Effector memory CD8-positive, alpha-beta T cell (primary cell): ENCODE measurements around the gene GPR176.
A peak's percentile ranks its signal among the peaks of the same experiment; 100 is the strongest.

ENCODE experiments used
- ATAC-seq: fragments of 150-1000 bp; cut with Tn5 transposase; replicated peaks from 2 replicates; pipeline ENCODE4 v1.10.0; 2021; ENCODE audit warnings: mild to moderate bottlenecking, moderate library complexity
- DNase-seq, 3 experiments: peaks; one replicate each; pipeline ENCODE4 v3.0.0; 2021
- H3K27ac Mint-ChIP-seq, 2 donors: one replicate each; pipeline ENCODE4 v1.8.0; 2022; ENCODE audit warnings: mild to moderate bottlenecking in 2 of 2, mixed read lengths in 2 of 2, moderate library complexity in 2 of 2
- H3K27me3 Mint-ChIP-seq, 2 donors: one replicate each; pipeline ENCODE4 v1.8.0; 2022; ENCODE audit warnings: mixed read lengths in 2 of 2
- H3K36me3 Mint-ChIP-seq: one replicate; pipeline ENCODE4 v1.8.0; 2022; ENCODE audit warnings: mild to moderate bottlenecking, moderate library complexity, mixed read lengths; ENCODE audit not compliant: insufficient read depth
- H3K4me1 Mint-ChIP-seq, 2 donors: one replicate each; pipeline ENCODE4 v1.8.0; 2022; ENCODE audit warnings: low read depth in 2 of 2, mixed read lengths in 2 of 2
- H3K4me3 Mint-ChIP-seq, 2 donors: one replicate each; pipeline ENCODE4 v1.8.0; 2022; ENCODE audit warnings: mild to moderate bottlenecking in 2 of 2, mixed read lengths in 2 of 2, moderate library complexity in 2 of 2
- H3K9me3 Mint-ChIP-seq, 2 donors: one replicate each; pipeline ENCODE4 v1.8.0; 2022; ENCODE audit warnings: mixed read lengths in 2 of 2

The GPR176 gene

DNA sequence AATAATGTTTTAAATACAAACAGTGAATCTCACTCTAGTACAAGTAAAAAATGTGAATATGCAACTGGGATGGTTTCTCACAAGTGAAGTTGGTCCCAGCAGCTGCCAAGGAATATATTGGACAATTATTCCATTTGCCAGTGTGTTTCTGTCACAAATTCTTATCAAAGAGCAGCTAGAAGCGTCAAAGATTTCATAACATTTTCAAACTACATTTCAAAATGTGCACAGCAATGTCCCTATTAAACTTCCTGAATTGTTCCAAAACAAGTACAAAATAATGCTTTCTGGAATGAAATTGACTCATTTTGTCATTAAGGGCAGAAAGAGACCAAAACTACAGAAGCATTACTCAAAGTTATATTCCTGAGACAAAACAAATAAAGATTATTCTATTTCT lies 38.3 kb downstream of the GPR176 start:
- peaks cover 15 to 24% of the 10 kb centered on the region in 2 donors for H3K27me3 Mint-ChIP-seq
- DNase-seq: no peak
- H3K9me3 Mint-ChIP-seq: no peaks in the 10 kb centered on the region
- no peak overlapping the region for H3K27ac Mint-ChIP-seq
- no peaks in the 10 kb centered on the region for H3K4me1 Mint-ChIP-seq
- H3K36me3 Mint-ChIP-seq: peaks cover 3% of the 10 kb centered on the region
- no peak for ATAC-seq
- H3K4me3 Mint-ChIP-seq: no peak overlapping the region

DNA sequence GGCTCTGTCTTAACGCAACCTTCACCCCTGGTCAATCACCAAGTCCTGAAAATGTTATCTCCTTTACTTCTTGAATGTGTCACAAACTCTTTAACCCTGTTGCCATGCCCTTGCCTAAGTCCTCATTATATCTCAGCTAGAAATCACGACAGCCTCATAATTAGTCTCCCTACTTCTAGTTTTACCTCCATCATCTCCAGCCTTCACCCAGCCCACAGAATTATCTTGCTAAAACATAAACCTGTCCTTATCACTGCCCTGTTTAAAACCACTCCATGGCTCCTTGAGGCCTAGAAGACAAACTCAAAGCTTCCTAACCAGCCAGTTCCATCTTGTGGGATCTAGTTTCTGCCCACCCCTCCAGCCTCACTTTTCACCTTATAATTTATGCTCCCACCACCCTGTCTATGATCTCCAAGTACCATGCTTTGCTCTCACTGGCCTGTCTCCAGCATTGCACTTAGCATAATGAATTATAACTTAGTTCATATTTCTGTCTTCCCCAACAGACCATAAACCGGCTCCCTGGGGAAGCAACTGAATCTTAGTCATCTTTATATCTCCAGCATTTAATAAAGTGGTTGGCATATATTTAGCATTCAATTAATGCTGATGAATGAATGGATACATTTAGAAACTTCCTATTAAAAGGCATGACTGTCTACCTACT lies 39.2 kb downstream of the GPR176 start:
- H3K4me3 Mint-ChIP-seq: no peak overlapping the region
- peaks cover 15 to 22% of the 10 kb centered on the region in 2 donors for H3K27me3 Mint-ChIP-seq
- no peak overlapping the region for H3K27ac Mint-ChIP-seq
- no peaks in the 10 kb centered on the region for H3K9me3 Mint-ChIP-seq
- no peak for DNase-seq
- peaks cover 1% of the 10 kb centered on the region for H3K36me3 Mint-ChIP-seq
- no peaks in the 10 kb centered on the region for H3K4me1 Mint-ChIP-seq
- ATAC-seq: no peak

DNA sequence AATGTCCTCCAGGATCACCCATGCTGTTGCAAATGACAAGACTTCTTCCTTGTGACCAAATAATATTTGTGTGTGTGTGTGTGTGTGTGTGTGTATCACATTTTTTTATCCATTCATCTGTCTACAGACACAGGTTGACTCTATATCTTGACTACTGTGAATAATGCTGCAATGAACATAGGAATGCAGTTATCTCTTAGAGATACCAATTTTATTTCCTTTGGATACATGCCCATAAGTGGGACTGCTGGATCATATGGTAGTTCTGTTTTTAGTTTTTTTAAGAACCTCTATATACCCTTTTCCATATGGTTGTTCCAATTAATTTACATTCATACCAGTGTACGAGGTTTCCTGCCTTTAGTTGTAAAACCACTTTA lies 41.7 kb downstream of the GPR176 start:
- DNase-seq (no peak), ATAC-seq (no peak)
- no peaks in the 10 kb centered on the region for H3K36me3 Mint-ChIP-seq
- H3K4me1 Mint-ChIP-seq: no peaks in the 10 kb centered on the region
- no peak overlapping the region for H3K27ac Mint-ChIP-seq
- no peaks in the 10 kb centered on the region for H3K9me3 Mint-ChIP-seq
- H3K4me3 Mint-ChIP-seq: no peak overlapping the region
- H3K27me3 Mint-ChIP-seq: no peaks in the 10 kb centered on the region

GRCh38 chr15:39874890-39875549 lies 45.0 kb downstream of the GPR176 start:
- Mint-ChIP-seq H3K27ac (no peak overlapping the region), H3K4me1 (no peaks in the 10 kb centered on the region), H3K4me3 (no peak overlapping the region), H3K9me3 (no peaks in the 10 kb centered on the region), H3K36me3 (no peaks in the 10 kb centered on the region), H3K27me3 (no peaks in the 10 kb centered on the region)
- DNase-seq: peak; percentile 2 to 15 (median 6)
- ATAC-seq: peak; percentile 41

- H3K4me1 Mint-ChIP-seq: no peaks in the 10 kb centered on the region
- ATAC-seq (no peak), DNase-seq (no peak)
- no peaks in the 10 kb centered on the region for H3K9me3 Mint-ChIP-seq
- no peak overlapping the region for H3K27ac Mint-ChIP-seq
- no peak overlapping the region for H3K4me3 Mint-ChIP-seq
- no peaks in the 10 kb centered on the region for H3K27me3 Mint-ChIP-seq
- no peaks in the 10 kb centered on the region for H3K36me3 Mint-ChIP-seq
Measured at GRCh38 chr15:39873978-39874377, 46.1 kb downstream of the GPR176 start.

- H3K27ac Mint-ChIP-seq: no peak overlapping the region
- no peak overlapping the region for H3K4me3 Mint-ChIP-seq
Measured at GRCh38 chr15:39870537-39870936, 49.5 kb downstream of the GPR176 start.

DNA sequence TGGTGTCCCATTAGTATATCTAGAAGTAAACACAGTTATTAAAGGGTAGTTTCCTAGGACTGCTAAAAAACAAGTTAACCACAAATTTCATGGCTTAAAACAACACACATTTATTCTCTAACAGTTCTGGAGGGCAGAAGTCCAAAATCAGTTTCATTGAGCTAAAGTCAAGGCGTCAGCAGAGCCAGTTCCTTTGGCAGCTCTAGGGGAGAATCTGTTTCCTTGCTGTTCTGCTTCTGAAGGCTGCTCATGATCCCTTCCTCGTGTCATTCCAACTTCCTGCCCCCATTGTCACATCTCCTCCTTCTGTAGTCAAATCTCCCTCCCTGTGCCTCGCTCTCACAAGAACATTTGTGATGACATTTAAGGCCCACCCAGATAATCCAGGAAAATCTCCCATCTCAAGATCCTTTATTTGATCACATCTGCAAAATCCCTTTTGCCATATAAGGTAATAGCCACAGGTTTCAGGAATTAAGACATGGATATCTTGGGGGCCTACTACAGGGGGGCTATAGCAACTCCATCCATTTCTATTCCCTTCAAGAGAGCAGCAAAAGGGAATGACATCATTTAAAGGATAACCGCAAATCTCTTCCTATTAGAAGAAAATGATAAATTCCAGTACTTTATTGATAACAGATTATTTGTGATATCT lies 50.1 kb downstream of the GPR176 start:
- Mint-ChIP-seq H3K27ac (no peak overlapping the region), H3K4me3 (no peak overlapping the region), H3K4me1 (no peaks in the 10 kb centered on the region), H3K36me3 (no peaks in the 10 kb centered on the region), H3K9me3 (no peaks in the 10 kb centered on the region), H3K27me3 (peaks cover 21% of the 10 kb centered on the region in 2 donors)
- DNase-seq (no peak), ATAC-seq (no peak)

More at GRCh38 chr15:39870537-39870936, 49.5 kb downstream of the GPR176 start:
- Mint-ChIP-seq H3K9me3 (no peaks in the 10 kb centered on the region), H3K4me1 (no peaks in the 10 kb centered on the region), H3K36me3 (no peaks in the 10 kb centered on the region), H3K27me3 (peaks cover 17 to 18% of the 10 kb centered on the region in 2 donors)
- no peak for DNase-seq
- ATAC-seq: no peak

DNA sequence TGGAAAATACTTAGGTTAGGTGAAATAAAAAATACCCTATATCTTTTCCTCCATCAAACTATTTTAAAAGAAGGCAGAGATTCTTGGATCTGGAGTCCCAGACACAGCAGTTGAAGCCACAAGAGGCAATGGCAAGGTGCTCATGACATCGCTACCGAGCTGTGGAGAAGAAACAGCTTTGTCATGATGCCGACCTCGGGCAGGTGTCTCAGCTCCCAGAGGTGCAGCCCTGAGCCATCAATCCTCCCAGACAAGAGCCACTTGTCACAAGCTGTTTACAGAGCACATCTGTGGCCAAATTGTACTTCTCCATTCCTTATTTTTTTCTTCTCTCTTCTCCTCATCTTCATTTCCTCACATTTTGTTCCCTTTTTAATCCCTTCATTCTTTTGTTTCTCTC lies 50.8 kb downstream of the GPR176 start:
- H3K9me3 Mint-ChIP-seq: no peaks in the 10 kb centered on the region
- no peak overlapping the region for H3K27ac Mint-ChIP-seq
- ATAC-seq: no peak
- peaks cover 27 to 28% of the 10 kb centered on the region in 2 donors for H3K27me3 Mint-ChIP-seq
- H3K36me3 Mint-ChIP-seq: no peaks in the 10 kb centered on the region
- H3K4me3 Mint-ChIP-seq: no peak overlapping the region
- no peak for DNase-seq
- no peaks in the 10 kb centered on the region for H3K4me1 Mint-ChIP-seq

DNA sequence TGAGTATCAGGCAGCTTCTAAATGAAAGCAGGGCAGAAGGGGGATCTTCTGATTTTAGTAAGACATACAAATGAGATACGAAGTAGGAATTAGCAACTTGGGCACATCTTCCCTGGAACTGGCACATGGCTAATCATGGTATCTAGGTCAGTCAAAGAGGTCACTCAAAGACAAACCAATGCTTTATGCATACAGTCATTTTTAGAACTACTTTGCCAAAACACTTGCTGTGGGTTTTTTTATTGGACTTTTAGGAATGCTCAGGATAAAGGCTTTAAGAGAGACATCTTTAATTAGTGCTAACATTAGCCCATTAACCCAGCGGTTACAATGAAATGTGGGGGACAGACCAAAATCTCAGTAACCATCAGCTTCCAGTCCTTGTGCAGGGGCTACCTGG lies 51.7 kb downstream of the GPR176 start:
- no peak overlapping the region for H3K27ac Mint-ChIP-seq
- no peak overlapping the region for H3K4me3 Mint-ChIP-seq
- no peaks in the 10 kb centered on the region for H3K4me1 Mint-ChIP-seq
- ATAC-seq (no peak), DNase-seq (no peak)
- no peaks in the 10 kb centered on the region for H3K9me3 Mint-ChIP-seq
- no peaks in the 10 kb centered on the region for H3K36me3 Mint-ChIP-seq
- peaks cover 32 to 34% of the 10 kb centered on the region in 2 donors for H3K27me3 Mint-ChIP-seq

- DNase-seq (no peak), ATAC-seq (no peak)
- Mint-ChIP-seq H3K36me3 (no peaks in the 10 kb centered on the region), H3K4me3 (no peak overlapping the region), H3K4me1 (no peaks in the 10 kb centered on the region), H3K27me3 (peaks cover 41 to 50% of the 10 kb centered on the region in 2 donors), H3K9me3 (no peaks in the 10 kb centered on the region), H3K27ac (no peak overlapping the region)
Measured at GRCh38 chr15:39864116-39864515, 56.0 kb downstream of the GPR176 start.

DNA sequence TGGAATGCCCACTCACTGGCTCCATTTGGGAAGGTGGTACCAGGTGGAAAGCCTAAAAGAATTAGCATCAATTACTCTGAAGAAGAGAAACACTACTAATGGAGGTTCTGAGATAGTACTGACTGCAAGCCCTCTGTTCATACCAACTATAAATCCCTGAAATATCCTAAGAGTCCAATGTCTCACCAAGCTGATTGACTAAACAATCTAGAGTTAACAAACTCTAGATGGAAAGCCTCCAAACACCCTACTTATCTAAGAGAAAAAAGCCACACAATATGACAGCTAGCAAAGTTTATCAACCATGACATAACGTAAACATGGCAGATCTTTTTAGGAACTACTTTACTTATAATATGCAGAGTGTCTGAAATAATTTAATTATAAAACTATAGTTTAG lies 59.2 kb downstream of the GPR176 start:
- H3K4me3 Mint-ChIP-seq: no peak overlapping the region
- H3K4me1 Mint-ChIP-seq: no peaks in the 10 kb centered on the region
- H3K27ac Mint-ChIP-seq: no peak overlapping the region
- DNase-seq: no peak
- peaks cover 34 to 40% of the 10 kb centered on the region in 2 donors for H3K27me3 Mint-ChIP-seq
- no peaks in the 10 kb centered on the region for H3K9me3 Mint-ChIP-seq
- no peaks in the 10 kb centered on the region for H3K36me3 Mint-ChIP-seq
- no peak for ATAC-seq

GRCh38 chr15:39860200-39860599 lies 59.9 kb downstream of the GPR176 start:
- DNase-seq (no peak), ATAC-seq (no peak)
- Mint-ChIP-seq H3K9me3 (no peaks in the 10 kb centered on the region), H3K36me3 (no peaks in the 10 kb centered on the region), H3K4me1 (no peaks in the 10 kb centered on the region), H3K4me3 (no peak overlapping the region), H3K27me3 (peaks cover 38% of the 10 kb centered on the region in 2 donors), H3K27ac (no peak overlapping the region)

GRCh38 chr15:39859636-39860035 lies 60.4 kb downstream of the GPR176 start:
- no peak for ATAC-seq
- Mint-ChIP-seq H3K27ac (no peak overlapping the region), H3K4me1 (no peaks in the 10 kb centered on the region), H3K9me3 (no peaks in the 10 kb centered on the region), H3K4me3 (no peak overlapping the region), H3K36me3 (no peaks in the 10 kb centered on the region), H3K27me3 (peaks cover 38 to 40% of the 10 kb centered on the region in 2 donors)
- no peak for DNase-seq

DNA sequence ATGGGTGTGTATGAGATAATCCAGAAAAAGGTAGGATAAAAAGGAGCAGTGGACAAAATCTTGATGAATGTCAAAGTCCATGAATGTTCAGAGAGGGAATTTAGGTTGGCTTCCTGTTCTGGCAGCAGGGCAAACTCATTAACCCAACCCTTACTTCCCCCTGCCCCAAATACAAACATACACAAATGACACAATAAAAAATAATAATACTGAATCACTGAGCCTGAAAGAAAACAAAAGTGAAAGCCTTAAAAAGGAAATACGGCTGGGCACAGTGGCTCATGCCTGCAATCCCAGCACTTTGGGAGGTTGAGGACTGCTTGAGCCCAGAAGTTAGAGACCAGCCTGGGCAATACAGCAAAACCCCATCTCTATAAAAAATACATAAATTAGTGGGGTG lies 62.9 kb downstream of the GPR176 start:
- Mint-ChIP-seq H3K27ac (no peak overlapping the region), H3K36me3 (no peaks in the 10 kb centered on the region), H3K4me3 (no peak overlapping the region), H3K9me3 (no peaks in the 10 kb centered on the region), H3K27me3 (peaks cover 33 to 35% of the 10 kb centered on the region in 2 donors), H3K4me1 (no peaks in the 10 kb centered on the region)
- no peak for DNase-seq
- ATAC-seq: no peak
